HCT116 (cell line): ENCODE data around the gene SLC25A48. TPM values are rescaled to one million over a fixed set of nuclear protein-coding genes. Genes with fewer than 3 reads are reported as not detected.

Experiments used
- ATAC-seq: fragments of 200-7000 bp; cut with Tn5 transposase; 2 replicates; pipeline ENCODE4 v1.9.1; 2020; ENCODE audit warnings: mild to moderate bottlenecking, moderate library complexity
- BruUV-seq: library from RNA; stranded (reverse); fragments of 400-500 nt; replicated peaks from 2 replicates; lab custom pipeline; 2021; lab: Mats Ljungman, UMichigan
- CTCF ChIA-PET: fragments of 300-600 bp; sonication (Branson Sonifier 250); formaldehyde crosslinking; loops from one replicate; lab custom pipeline; 2021; ENCODE audit warnings: antibody characterized with exemption; lab: Charles Lee
- POLR2A ChIA-PET: fragments of 300-600, 350-600 bp; sonication (Branson Sonifier 250); formaldehyde crosslinking; loops from one replicate; lab custom pipeline; 2021; ENCODE audit warnings: antibody characterized with exemption; lab: Charles Lee
- RAD21 ChIA-PET, 2 experiments: fragments of 300-600 bp; sonication (Branson Sonifier 250); formaldehyde crosslinking; loops; one replicate each; lab custom pipeline; 2023; ENCODE audit warnings: low total read pairs in 2 of 2; ENCODE audit not compliant: uncharacterized antibody in 2 of 2, unreplicated experiment in 2 of 2, low non-redundant PET in 1 of 2; lab: Charles Lee
- DNase-seq: peaks from one replicate; pipeline ENCODE4 v3.0.0-alpha.2; 2010; ENCODE audit warnings: low read depth, low spot score
- H2AFZ ChIP-seq: fragments of 200-600 bp; shearing (Covaris generic), sonication (generic); 2 replicates; pipeline ENCODE4 v1.6.1; 2017; ENCODE audit warnings: low read depth, mixed run types, mixed read lengths, antibody characterized with exemption, low read length; ENCODE audit not compliant: poor library complexity, severe bottlenecking
- H3K27ac ChIP-seq: 2 replicates; pipeline ENCODE4 v1.5.1; 2012; ENCODE audit warnings: low read depth, low read length
- H3K27me3 ChIP-seq: fragments of 200-600 bp; sonication (generic); 2 replicates; pipeline ENCODE4 v1.6.1; 2016; ENCODE audit warnings: mixed run types, low read length, mixed read lengths; ENCODE audit not compliant: insufficient read depth
- H3K36me3 ChIP-seq, 2 experiments: fragments of 200-500 bp in 1 of 2; fragments of 200-600 bp in 1 of 2; sonication (Bioruptor generic) in 1 of 2; sonication (generic) in 1 of 2; 2 replicates each; pipeline versions ENCODE4 v1.5.1 to v1.6.1; 2014 to 2016; ENCODE audit warnings: low read length in 2 of 2, inconsistent platforms in 1 of 2, mixed read lengths in 1 of 2, mixed run types in 1 of 2; ENCODE audit not compliant: insufficient read depth in 2 of 2, control insufficient read depth in 1 of 2
- H3K4me1 ChIP-seq, 2 experiments: fragments of 200-600 bp in 1 of 2; sonication (generic) in 1 of 2; 2 replicates each; pipeline versions ENCODE4 v1.5.1 to v1.6.1; 2012 to 2017; ENCODE audit warnings: low read length in 2 of 2, inconsistent platforms in 1 of 2, mild to moderate bottlenecking in 1 of 2, mixed read lengths in 1 of 2, mixed run types in 1 of 2, moderate library complexity in 1 of 2; ENCODE audit not compliant: insufficient read depth in 2 of 2, control insufficient read depth in 1 of 2
- H3K4me2 ChIP-seq: fragments of 200-600 bp; sonication (generic); 2 replicates; pipeline ENCODE4 v1.6.1; 2017; ENCODE audit warnings: mixed run types, low read length, mixed read lengths
- H3K4me3 ChIP-seq, 2 experiments: fragments of 200-600 bp in 1 of 2; sonication (generic) in 1 of 2; replicated peaks in 1 of 2; 2 replicates each; pipeline ENCODE4 v1.5.1; 2011 to 2016; ENCODE audit warnings: low read length in 2 of 2, control low read depth in 1 of 2, low read depth in 1 of 2, mild to moderate bottlenecking in 1 of 2, mixed read lengths in 1 of 2, mixed run types in 1 of 2
- H3K79me2 ChIP-seq: fragments of 200-600 bp; sonication (generic); 2 replicates; pipeline ENCODE4 v1.6.1; 2017; ENCODE audit warnings: mild to moderate bottlenecking, mixed run types, low read length, moderate library complexity, mixed read lengths; ENCODE audit not compliant: insufficient read depth
- H3K9ac ChIP-seq: fragments of 200-600 bp; sonication (generic); 2 replicates; pipeline ENCODE4 v1.6.1; 2016; ENCODE audit warnings: low read length, mixed read lengths
- H3K9me2 ChIP-seq: fragments of 200-600 bp; sonication (generic), shearing (Covaris generic); 2 replicates; pipeline ENCODE4 v1.6.1; 2017; ENCODE audit warnings: mixed run types, mild to moderate bottlenecking, moderate library complexity; ENCODE audit not compliant: insufficient read depth
- H3K9me3 ChIP-seq, 2 experiments: fragments of 200-500 bp in 1 of 2; fragments of 200-600 bp in 1 of 2; sonication (Bioruptor generic) in 1 of 2; sonication (generic) in 1 of 2; 2 replicates each; pipeline ENCODE4 v1.6.1; 2014 to 2017; ENCODE audit warnings: low read length in 2 of 2, mixed read lengths in 2 of 2, inconsistent platforms in 1 of 2, low read depth in 1 of 2, mild to moderate bottlenecking in 1 of 2, mixed run types in 1 of 2, moderate library complexity in 1 of 2; ENCODE audit not compliant: control insufficient read depth in 1 of 2, insufficient read depth in 1 of 2
- H4K20me1 ChIP-seq: fragments of 200-600 bp; sonication (generic), shearing (Covaris generic); 2 replicates; pipeline ENCODE4 v1.6.1; 2017; ENCODE audit warnings: mixed run types, mild to moderate bottlenecking, moderate library complexity; ENCODE audit not compliant: insufficient read depth
- CBX3 ChIP-seq: IDR thresholded peaks from 2 replicates; pipeline ENCODE4 v1.6.1; 2012; ENCODE audit warnings: low read depth
- CTCF ChIP-seq, 3 experiments: fragments of 200-600 bp in 1 of 3; sonication (generic) in 1 of 3; IDR thresholded peaks in 2 of 3; conservative IDR thresholded peaks in 1 of 3; 2 replicates each; pipeline ENCODE4 v1.5.1; 2012 to 2017; ENCODE audit warnings: low read depth in 2 of 3, low read length in 2 of 3, antibody characterized with exemption in 1 of 3, borderline replicate concordance in 1 of 3, control low read depth in 1 of 3, mild to moderate bottlenecking in 1 of 3, mixed read lengths in 1 of 3, mixed run types in 1 of 3, moderate library complexity in 1 of 3; ENCODE audit not compliant: insufficient read depth in 1 of 3
- EGR1 ChIP-seq: IDR thresholded peaks from 2 replicates; pipeline ENCODE4 v1.6.1; 2012; ENCODE audit warnings: low read depth
- ELF1 ChIP-seq: IDR thresholded peaks from 2 replicates; pipeline ENCODE4 v1.6.1; 2012; ENCODE audit warnings: low read depth, borderline replicate concordance
- EZH2phosphoT487 ChIP-seq: fragments of 200-600 bp; IDR thresholded peaks from 2 replicates; pipeline ENCODE4 v1.6.1; 2018; ENCODE audit warnings: antibody characterized with exemption, borderline replicate concordance
- POLR2A ChIP-seq: IDR thresholded peaks from 2 replicates; pipeline ENCODE4 v1.7.0; 2011; ENCODE audit warnings: borderline replicate concordance; ENCODE audit not compliant: insufficient read depth, insufficient read length; ENCODE audit errors: extremely low read depth
- POLR2AphosphoS5 ChIP-seq: IDR thresholded peaks from 2 replicates; pipeline ENCODE4 v1.6.1; 2011; ENCODE audit warnings: mild to moderate bottlenecking, low read depth, low read length, moderate library complexity
- SIN3A ChIP-seq: IDR thresholded peaks from 2 replicates; pipeline ENCODE4 v1.6.1; 2012; ENCODE audit warnings: low read depth
- SRF ChIP-seq: IDR thresholded peaks from 2 replicates; pipeline ENCODE4 v1.6.1; 2012; ENCODE audit warnings: low read depth
- TCF7L2 ChIP-seq: IDR thresholded peaks from 2 replicates; pipeline ENCODE4 v1.7.0; 2011; ENCODE audit warnings: borderline replicate concordance, inconsistent platforms; ENCODE audit not compliant: insufficient read depth, insufficient read length; ENCODE audit errors: extremely low read depth
- YY1 ChIP-seq: IDR thresholded peaks from 2 replicates; pipeline ENCODE4 v1.6.1; 2011; ENCODE audit warnings: low read length, low read depth, moderate library complexity, mild to moderate bottlenecking; ENCODE audit not compliant: insufficient replicate concordance; ENCODE audit errors: extremely low read depth
- ZFX ChIP-seq: fragments of 450-650 bp; IDR thresholded peaks from 2 replicates; pipeline ENCODE4 v1.6.1; 2017
- intact Hi-C: fragments of 100-400 bp; cut with micrococcal nuclease; formaldehyde crosslinking; loops from 2 replicates; pipeline ENCODE4 v1.10.0; 2022
- total RNA-seq: library from RNA; stranded (reverse); gene quantifications from one replicate; pipeline ENCODE4 v1.2.1, GENCODE V29; 2021; ENCODE audit not compliant: unreplicated experiment
- TF ChIP-seq, protein P1 (sequence below): IDR thresholded peaks from 2 replicates; pipeline ENCODE4 v1.6.1; 2012

SLC25A48 gene
- total RNA-seq, 1 experiment from 2014 or later: 2.8 TPM

DNA sequence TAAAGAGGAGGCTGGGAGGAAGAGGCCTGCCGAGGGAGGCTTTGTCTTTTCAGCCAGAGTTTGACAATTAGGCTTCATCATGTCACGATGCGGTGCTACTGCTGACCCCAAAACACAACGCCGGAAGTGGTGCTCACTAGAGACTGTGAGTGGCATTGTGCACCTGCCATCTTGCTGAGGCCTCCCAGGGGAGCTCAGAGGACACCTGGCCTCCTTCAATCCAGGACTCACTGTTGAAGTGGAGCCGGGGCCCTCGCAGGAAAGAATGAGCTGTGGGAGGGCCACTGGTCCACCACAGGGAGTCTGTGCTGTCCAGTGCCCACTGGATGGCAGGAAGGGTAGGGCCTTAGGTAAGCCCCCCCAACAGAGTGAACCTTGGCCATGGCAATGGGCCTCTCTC is 12.7 kb upstream of the SLC25A48 start:
- H3K4me1 ChIP-seq: peaks cover 0 to 5% of the 10 kb centered on the region in 2 experiments; a peak in 1 of 4 replicates
- H3K4me2 ChIP-seq: no peak overlapping the region
- no peaks in the 10 kb centered on the region for H3K9me2 ChIP-seq
- DNase-seq (no peak), ATAC-seq (no peak)
- intact Hi-C loops: no loop called here
- TF ChIP-seq CTCF (IDR thresholded peaks at IDR 0.05 in 2 of 3, conservative IDR thresholded peaks at IDR 0.05 in 1 of 3; ENCODE audit: borderline replicate concordance in 1 of 3, insufficient read depth in 1 of 3, low read depth in 2 of 3, low read length in 2 of 3) (no peak), CBX3 (no peak), POLR2AphosphoS5 (no peak), TCF7L2 (no peak), ELF1 (no peak), SIN3A (no peak), YY1 (no peak), EGR1 (no peak), ZFX (no peak), EZH2phosphoT487 (no peak), SRF (no peak), POLR2A (no peak)
- TF ChIP-seq, protein P1, sequence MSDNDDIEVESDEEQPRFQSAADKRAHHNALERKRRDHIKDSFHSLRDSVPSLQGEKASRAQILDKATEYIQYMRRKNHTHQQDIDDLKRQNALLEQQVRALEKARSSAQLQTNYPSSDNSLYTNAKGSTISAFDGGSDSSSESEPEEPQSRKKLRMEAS: no peak
- ChIA-PET RAD21 (no interaction called here), POLR2A (no interaction called here), CTCF (interaction anchor here (1.1 to 1.9 kb wide), 2 partner anchors 255 to 359 kb away, joined by 4 to 7 read pairs; no protein-coding TSS in a partner anchor)
- no peak overlapping the region for H3K27ac ChIP-seq
- no peak overlapping the region for H3K4me3 ChIP-seq
- no TSS peak for BruUV-seq
- H3K36me3 ChIP-seq: no peaks in the 10 kb centered on the region
- H2AFZ ChIP-seq: no peak overlapping the region
- no peaks in the 10 kb centered on the region for H4K20me1 ChIP-seq
- H3K27me3 ChIP-seq: 0 out of 2 replicates have a peak, but pooled peaks cover 5% of the 10 kb centered on the region
- H3K9ac ChIP-seq: no peak overlapping the region
- H3K9me3 ChIP-seq: no peaks in the 10 kb centered on the region
- no peaks in the 10 kb centered on the region for H3K79me2 ChIP-seq
